H1 (cell line): Measurements from ENCODE around the gene TMEM273.

Experiments
- ATF3 ChIP-seq: IDR thresholded peaks from 2 replicates; pipeline ENCODE4 v1.6.1; 2011; ENCODE audit warnings: low read depth, mild to moderate bottlenecking, low read length; ENCODE audit not compliant: insufficient read depth
- BACH1 ChIP-seq: IDR thresholded peaks from 2 replicates; pipeline ENCODE4 v1.6.1; 2012; ENCODE audit warnings: low read length, improper control_type of control experiment
- CBX5 ChIP-seq: fragments of 300-800, 300-1000 bp; sonication (generic); IDR thresholded peaks from 2 replicates; pipeline ENCODE4 v1.7.1; 2016; ENCODE audit warnings: antibody characterized with exemption, low read length, low read depth
- CHD2 ChIP-seq: IDR thresholded peaks from 2 replicates; pipeline ENCODE4 v1.6.1; 2012; ENCODE audit warnings: low read length, improper control_type of control experiment
- EGR1 ChIP-seq: IDR thresholded peaks from 2 replicates; pipeline ENCODE4 v1.6.1; 2011; ENCODE audit warnings: low read depth, low read length, borderline replicate concordance
- EP300 ChIP-seq, 2 experiments: IDR thresholded peaks; 1 replicate in 1 of 2; 2 replicates in 1 of 2; pipeline ENCODE4 v1.6.1; 2011 to 2012; ENCODE audit warnings: low read depth in 2 of 2, low read length in 2 of 2, mild to moderate bottlenecking in 2 of 2, borderline replicate concordance in 1 of 2, inconsistent platforms in 1 of 2, moderate library complexity in 1 of 2
- JUN ChIP-seq: IDR thresholded peaks from 2 replicates; pipeline ENCODE4 v1.6.1; 2011; ENCODE audit warnings: low read depth, mild to moderate bottlenecking, improper control_type of control experiment, low read length
- JUND ChIP-seq: IDR thresholded peaks from 2 replicates; pipeline ENCODE4 v1.6.1; 2011; ENCODE audit warnings: mild to moderate bottlenecking, improper control_type of control experiment, low read length
- MAFK ChIP-seq: IDR thresholded peaks from 2 replicates; pipeline ENCODE4 v1.6.1; 2012; ENCODE audit warnings: low read depth, mild to moderate bottlenecking, improper control_type of control experiment, low read length
- MAX ChIP-seq: IDR thresholded peaks from 2 replicates; pipeline ENCODE4 v1.6.1; 2012; ENCODE audit warnings: inconsistent platforms
- POLR2A ChIP-seq, 2 experiments: IDR thresholded peaks; 1 replicate in 1 of 2; 2 replicates in 1 of 2; pipeline ENCODE4 v1.6.1; 2011; ENCODE audit warnings: low read depth in 2 of 2, low read length in 2 of 2, mild to moderate bottlenecking in 2 of 2; ENCODE audit errors: control extremely low read depth in 1 of 2
- POLR2AphosphoS5 ChIP-seq: IDR thresholded peaks from 2 replicates; pipeline ENCODE4 v1.6.1; 2011; ENCODE audit warnings: low read depth, low read length
- RAD21 ChIP-seq, 2 experiments: IDR thresholded peaks in 1 of 2; conservative IDR thresholded peaks in 1 of 2; 2 replicates each; pipeline ENCODE4 v1.6.1; 2011; ENCODE audit warnings: low read depth in 2 of 2, low read length in 2 of 2, improper control_type of control experiment in 1 of 2, inconsistent platforms in 1 of 2, mild to moderate bottlenecking in 1 of 2, moderate library complexity in 1 of 2
- TF ChIP-seq, protein P1 (sequence below), 3 experiments: IDR thresholded peaks; 1 replicate in 2 of 3; 2 replicates in 1 of 3; pipeline versions ENCODE4 v1.5.1 to v1.6.1; 2011; ENCODE audit warnings: low read length in 3 of 3, mild to moderate bottlenecking in 3 of 3, inconsistent platforms in 2 of 3, low read depth in 1 of 3, moderate library complexity in 1 of 3; ENCODE audit not compliant: insufficient read depth in 1 of 3; ENCODE audit errors: control extremely low read depth in 1 of 3

DNA sequence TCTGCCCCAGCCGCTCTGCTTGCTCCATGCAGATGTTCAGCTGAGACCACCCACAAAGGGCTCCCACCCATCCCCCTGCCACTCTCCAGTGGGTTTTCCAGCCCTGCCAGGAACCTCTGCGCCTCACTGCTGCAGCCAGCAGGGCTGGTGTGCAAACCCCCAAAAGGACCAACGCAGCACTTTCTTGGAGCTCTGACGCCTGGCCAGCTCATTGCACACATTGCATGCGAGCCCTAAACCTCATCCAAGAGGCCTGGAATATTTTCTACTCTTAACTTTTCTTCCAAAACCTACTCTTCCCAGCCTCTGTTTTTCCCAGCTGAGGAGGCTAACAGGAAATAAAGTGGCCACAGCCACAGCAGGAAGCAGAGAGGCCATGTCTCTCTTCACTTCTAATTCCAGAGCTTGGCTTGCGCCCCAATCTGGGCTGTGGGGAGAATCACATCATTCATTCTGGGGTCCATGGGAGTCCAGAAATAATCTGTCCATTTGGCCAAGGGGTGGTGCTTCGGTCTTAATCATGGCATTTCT, 49.8 kb downstream of the TMEM273 start:
- TF ChIP-seq CHD2 (no peak), MAX (no peak), EGR1 (no peak), JUN (no peak), POLR2AphosphoS5 (no peak), BACH1 (no peak), MAFK (no peak), RAD21 (IDR thresholded peaks at IDR 0.05 in 1 of 2, conservative IDR thresholded peaks at IDR 0.05 in 1 of 2; ENCODE audit: low read depth in 2 of 2, low read length in 2 of 2) (no peak), ATF3 (no peak), JUND (no peak), EP300 (IDR thresholded peaks at IDR 0.05; ENCODE audit: borderline replicate concordance in 1 of 2, low read depth in 2 of 2, low read length in 2 of 2) (no peak), CBX5 (no peak), POLR2A (IDR thresholded peaks at IDR 0.05; ENCODE audit: control extremely low read depth in 1 of 2, low read depth in 2 of 2, low read length in 2 of 2) (no peak)
- TF ChIP-seq, protein P1, sequence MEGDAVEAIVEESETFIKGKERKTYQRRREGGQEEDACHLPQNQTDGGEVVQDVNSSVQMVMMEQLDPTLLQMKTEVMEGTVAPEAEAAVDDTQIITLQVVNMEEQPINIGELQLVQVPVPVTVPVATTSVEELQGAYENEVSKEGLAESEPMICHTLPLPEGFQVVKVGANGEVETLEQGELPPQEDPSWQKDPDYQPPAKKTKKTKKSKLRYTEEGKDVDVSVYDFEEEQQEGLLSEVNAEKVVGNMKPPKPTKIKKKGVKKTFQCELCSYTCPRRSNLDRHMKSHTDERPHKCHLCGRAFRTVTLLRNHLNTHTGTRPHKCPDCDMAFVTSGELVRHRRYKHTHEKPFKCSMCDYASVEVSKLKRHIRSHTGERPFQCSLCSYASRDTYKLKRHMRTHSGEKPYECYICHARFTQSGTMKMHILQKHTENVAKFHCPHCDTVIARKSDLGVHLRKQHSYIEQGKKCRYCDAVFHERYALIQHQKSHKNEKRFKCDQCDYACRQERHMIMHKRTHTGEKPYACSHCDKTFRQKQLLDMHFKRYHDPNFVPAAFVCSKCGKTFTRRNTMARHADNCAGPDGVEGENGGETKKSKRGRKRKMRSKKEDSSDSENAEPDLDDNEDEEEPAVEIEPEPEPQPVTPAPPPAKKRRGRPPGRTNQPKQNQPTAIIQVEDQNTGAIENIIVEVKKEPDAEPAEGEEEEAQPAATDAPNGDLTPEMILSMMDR (IDR thresholded peaks at IDR 0.05; ENCODE audit: control extremely low read depth in 1 of 3, insufficient read depth in 1 of 3, low read depth in 1 of 3, low read length in 3 of 3): no peak
